ENCODE data around the gene CYB5A. TPM values are rescaled to one million over a fixed set of nuclear protein-coding genes. Genes with fewer than 3 reads are reported as not detected.

Gene CYB5A
- total RNA-seq, 4 donors from 2014 or later: 45.7 to 95.3 (median 64.5) TPM

DNA sequence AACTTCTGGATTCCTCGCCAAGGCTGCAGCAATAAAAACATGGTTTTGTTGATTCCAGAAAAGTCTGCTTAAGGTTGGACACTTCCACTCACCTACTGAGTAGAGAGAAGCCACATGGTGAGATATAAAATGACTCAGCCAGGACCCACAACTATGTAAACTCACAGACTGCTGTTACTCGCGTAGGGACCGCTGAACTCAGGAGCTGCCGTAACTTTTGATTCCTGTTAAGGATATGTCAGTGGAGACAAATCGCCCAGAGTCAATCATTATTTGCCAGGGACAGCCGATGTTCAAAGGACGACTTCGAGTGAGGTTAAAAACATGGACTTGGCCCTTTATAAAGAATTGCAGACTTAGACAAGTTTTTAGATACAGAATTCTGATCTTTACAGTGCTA, 25.6 kb downstream of the CYB5A start:
- Histone ChIP-seq H3K4me1 (no peaks in the 10 kb centered on the region), H3K27ac (no peak overlapping the region), H3K4me3 (replicated peaks in 1 of 3) (no peak overlapping the region), H3K36me3 (no peaks in the 10 kb centered on the region), H3K27me3 (no peaks in the 10 kb centered on the region), H3K9me3 (no peaks in the 10 kb centered on the region)
- no peak for TF ChIP-seq POLR2A (IDR thresholded peaks at IDR 0.05)
- TF ChIP-seq, protein P1, sequence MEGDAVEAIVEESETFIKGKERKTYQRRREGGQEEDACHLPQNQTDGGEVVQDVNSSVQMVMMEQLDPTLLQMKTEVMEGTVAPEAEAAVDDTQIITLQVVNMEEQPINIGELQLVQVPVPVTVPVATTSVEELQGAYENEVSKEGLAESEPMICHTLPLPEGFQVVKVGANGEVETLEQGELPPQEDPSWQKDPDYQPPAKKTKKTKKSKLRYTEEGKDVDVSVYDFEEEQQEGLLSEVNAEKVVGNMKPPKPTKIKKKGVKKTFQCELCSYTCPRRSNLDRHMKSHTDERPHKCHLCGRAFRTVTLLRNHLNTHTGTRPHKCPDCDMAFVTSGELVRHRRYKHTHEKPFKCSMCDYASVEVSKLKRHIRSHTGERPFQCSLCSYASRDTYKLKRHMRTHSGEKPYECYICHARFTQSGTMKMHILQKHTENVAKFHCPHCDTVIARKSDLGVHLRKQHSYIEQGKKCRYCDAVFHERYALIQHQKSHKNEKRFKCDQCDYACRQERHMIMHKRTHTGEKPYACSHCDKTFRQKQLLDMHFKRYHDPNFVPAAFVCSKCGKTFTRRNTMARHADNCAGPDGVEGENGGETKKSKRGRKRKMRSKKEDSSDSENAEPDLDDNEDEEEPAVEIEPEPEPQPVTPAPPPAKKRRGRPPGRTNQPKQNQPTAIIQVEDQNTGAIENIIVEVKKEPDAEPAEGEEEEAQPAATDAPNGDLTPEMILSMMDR (IDR thresholded peaks at IDR 0.05): no peak
- intact Hi-C loops (cut with DNase I): no loop called here
- WGBS, 2 donors: 76% methylated on average over 9 of the region's 9 CpGs
- no peak for DNase-seq

GRCh38 chr18:74265546-74266098, 26.1 kb downstream of the CYB5A start:
- H3K27me3 ChIP-seq: no peaks in the 10 kb centered on the region
- H3K36me3 ChIP-seq: no peaks in the 10 kb centered on the region
- intact Hi-C loops (cut with DNase I): no loop called here
- no peak for DNase-seq
- H3K4me3 ChIP-seq (replicated peaks in 1 of 3): no peak overlapping the region
- WGBS, 2 donors: 90 to 92% methylated on average over 8 of the region's 8 CpGs
- no peak overlapping the region for H3K27ac ChIP-seq
- no peaks in the 10 kb centered on the region for H3K4me1 ChIP-seq
- no peak for TF ChIP-seq POLR2A (IDR thresholded peaks at IDR 0.05)
- TF ChIP-seq, protein P1 (IDR thresholded peaks at IDR 0.05): no peak
- no peaks in the 10 kb centered on the region for H3K9me3 ChIP-seq

DNA sequence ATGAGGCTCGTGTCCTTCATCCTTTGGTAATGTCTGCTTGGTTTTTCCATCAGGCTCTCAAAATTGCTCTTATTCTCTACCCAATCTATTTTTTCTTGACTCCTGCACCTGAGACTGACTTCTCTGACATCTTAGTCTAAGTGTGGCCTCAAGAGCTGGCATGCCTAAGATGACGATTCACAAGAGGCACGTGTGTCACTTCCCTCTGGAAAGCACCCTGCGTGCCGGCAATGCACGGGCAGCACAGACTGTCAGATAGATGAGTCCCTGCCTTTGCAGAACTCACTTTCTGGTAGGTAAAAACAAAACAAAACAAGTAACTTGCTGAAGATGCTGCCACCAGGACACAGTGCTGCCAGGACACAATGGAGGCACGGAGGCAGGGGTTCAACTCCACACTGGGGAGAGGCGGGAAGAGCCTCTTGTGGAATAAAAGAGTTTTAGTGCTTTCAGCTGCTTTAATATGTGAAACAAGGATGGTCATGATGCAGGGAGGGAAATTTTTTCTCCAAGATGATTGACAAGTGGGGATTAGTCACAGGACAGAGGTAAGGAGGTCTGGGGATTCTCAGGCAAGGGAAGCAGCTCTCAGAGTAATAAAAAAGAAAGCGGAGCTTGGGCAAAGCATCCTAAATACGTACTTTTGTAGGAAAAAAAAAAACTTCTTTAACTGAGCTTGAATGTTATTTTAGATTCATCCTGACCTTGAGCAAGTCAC, 27.3 kb downstream of the CYB5A start:
- H3K27ac ChIP-seq: no peak overlapping the region
- no peaks in the 10 kb centered on the region for H3K36me3 ChIP-seq
- H3K4me1 ChIP-seq: no peaks in the 10 kb centered on the region
- H3K9me3 ChIP-seq: no peaks in the 10 kb centered on the region
- no peak overlapping the region for H3K4me3 ChIP-seq (replicated peaks in 1 of 3)
- intact Hi-C loops (cut with DNase I): no loop called here
- WGBS, 2 donors: 65 to 75% methylated on average over 10 of the region's 10 CpGs
- DNase-seq: no peak
- H3K27me3 ChIP-seq: no peaks in the 10 kb centered on the region
- TF ChIP-seq POLR2A (IDR thresholded peaks at IDR 0.05): no peak
- TF ChIP-seq, protein P1 (IDR thresholded peaks at IDR 0.05): no peak

DNA sequence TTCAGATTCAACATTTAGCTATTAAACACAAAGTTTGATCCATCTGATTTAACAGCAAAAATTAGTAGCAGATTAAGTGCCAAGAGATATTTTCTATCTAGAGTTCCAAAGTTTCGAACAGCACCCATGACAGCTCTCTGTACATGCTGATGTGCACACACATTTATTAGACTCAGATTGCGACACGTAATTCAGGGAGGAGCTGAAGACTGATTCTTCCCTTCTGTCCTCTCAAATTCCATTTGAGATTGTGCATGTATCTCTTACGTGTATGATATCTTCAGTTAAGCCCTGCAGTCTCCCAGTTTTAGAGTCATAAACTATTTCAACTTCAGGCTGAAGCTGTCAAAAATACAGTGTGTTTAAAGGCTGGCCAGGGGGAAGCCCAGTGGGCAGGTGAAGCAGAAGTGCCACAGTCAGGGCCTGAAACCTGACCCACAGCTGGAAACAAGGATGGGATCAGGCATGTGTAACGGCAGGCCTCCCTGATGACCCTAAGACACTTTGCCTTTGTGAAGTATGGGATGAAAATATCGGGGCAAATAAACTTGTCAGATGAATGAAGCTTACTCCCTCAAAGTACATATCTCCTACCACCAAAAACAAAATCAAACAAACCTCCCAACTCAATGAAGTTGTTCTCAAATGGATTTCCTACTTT, 30.6 kb downstream of the CYB5A start:
- Histone ChIP-seq H3K27me3 (no peaks in the 10 kb centered on the region), H3K9me3 (no peaks in the 10 kb centered on the region), H3K4me3 (replicated peaks in 1 of 3) (no peak overlapping the region), H3K4me1 (no peaks in the 10 kb centered on the region), H3K27ac (no peak overlapping the region), H3K36me3 (no peaks in the 10 kb centered on the region)
- no peak for DNase-seq
- WGBS, 2 donors: 94 to 95% methylated on average over 6 of the region's 6 CpGs
- no peak for TF ChIP-seq POLR2A (IDR thresholded peaks at IDR 0.05)
- intact Hi-C loops (cut with DNase I): no loop called here

DNA sequence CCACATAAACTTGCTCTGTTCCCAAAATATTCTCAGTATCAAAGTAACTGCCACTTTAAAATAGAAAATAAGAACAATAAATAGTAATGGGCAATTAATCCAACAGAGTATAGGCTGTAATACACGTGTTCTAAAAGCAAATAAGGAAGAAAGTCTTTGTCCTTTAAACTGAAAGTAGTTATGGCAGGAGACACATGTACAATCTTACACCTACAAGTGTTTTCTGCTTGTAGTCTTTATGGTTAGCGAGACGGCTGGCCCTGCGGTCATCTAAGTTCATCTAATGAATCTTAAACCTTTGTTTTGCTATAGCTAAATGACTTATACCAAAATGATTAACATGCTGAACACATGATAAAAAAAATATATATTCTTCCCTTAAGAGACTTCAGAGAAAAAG, 32.4 kb downstream of the CYB5A start:
- intact Hi-C loops (cut with DNase I): no loop called here
- Histone ChIP-seq H3K4me3 (replicated peaks in 1 of 3) (no peak overlapping the region), H3K9me3 (no peaks in the 10 kb centered on the region), H3K27me3 (no peaks in the 10 kb centered on the region), H3K27ac (no peak overlapping the region), H3K36me3 (no peaks in the 10 kb centered on the region), H3K4me1 (no peaks in the 10 kb centered on the region)
- DNase-seq: no peak
- 92 to 98% methylated on average over 4 of the region's 4 CpGs for WGBS, 2 donors
- no peak for TF ChIP-seq POLR2A (IDR thresholded peaks at IDR 0.05)
- TF ChIP-seq, protein P1 (IDR thresholded peaks at IDR 0.05): no peak

Measured in thyroid gland (tissue), 4 donors.